K562 (cell line): ENCODE measurements around the gene CHI3L1. TPM values are rescaled to one million over a fixed set of nuclear protein-coding genes. Genes with fewer than 3 reads are reported as not detected.

Experiments used
- ATAC-seq: fragments of 200-7000 bp; cut with Tn5 transposase; 3 replicates; pipeline ENCODE4 v1.9.1; 2020; ENCODE audit warnings: moderate library complexity
- BruUV-seq: library from RNA; stranded (reverse); fragments of 400-500 nt; replicated peaks from 2 replicates; lab custom pipeline; 2021; lab: Mats Ljungman, UMichigan
- CTCF ChIA-PET: fragments of 300-600 bp; formaldehyde crosslinking; extraction: SDS; loops from one replicate; lab custom pipeline; 2021; ENCODE audit warnings: low intra/inter-chr PET ratio; lab: Yijun Ruan, JAX
- POLR2A ChIA-PET: fragments of 300-600, 350-650 bp; sonication (Branson Sonifier 250); formaldehyde crosslinking; extraction: SDS; loops from one replicate; lab custom pipeline; 2021; ENCODE audit warnings: antibody characterized with exemption, inconsistent platforms; lab: Yijun Ruan, JAX
- DNase-seq, 4 experiments: peaks; one replicate each; pipeline versions ENCODE4 v3.0.0 to v3.0.0-alpha.2; 2011 to 2018; ENCODE audit warnings: low spot score in 3 of 4, mixed read lengths in 3 of 4; ENCODE audit errors: extremely low read depth in 1 of 4
- FAIRE-seq: peaks from 2 replicates; lab custom pipeline; 2011; peaks lifted over from hg19 to GRCh38; lab: Jason Lieb, UNC
- H2AFZ ChIP-seq: 2 replicates; pipeline ENCODE4 v1.6.0; 2011; ENCODE audit warnings: low read depth, low read length, control low read depth, inconsistent platforms
- H3K27ac ChIP-seq: fragments of 200-600 bp; 3 replicates; pipeline ENCODE4 v1.8.0; 2011; ENCODE audit warnings: low read depth, mild to moderate bottlenecking, control low read depth, inconsistent platforms, low read length, moderate library complexity, mixed read lengths; ENCODE audit errors: extremely low read depth
- H3K27me3 ChIP-seq, 2 experiments: fragments of 300-600 bp in 1 of 2; 2 replicates in 1 of 2; 3 replicates in 1 of 2; pipeline versions ENCODE4 v1.6.0 to v1.8.0; 2011; ENCODE audit warnings: inconsistent platforms in 2 of 2, low read length in 2 of 2, mild to moderate bottlenecking in 1 of 2, mixed read lengths in 1 of 2, moderate library complexity in 1 of 2; ENCODE audit not compliant: control insufficient read depth in 2 of 2, insufficient read depth in 2 of 2
- H3K36me3 ChIP-seq: fragments of 300-600 bp; 3 replicates; pipeline ENCODE4 v1.8.0; 2011; ENCODE audit warnings: mild to moderate bottlenecking, low read length, inconsistent platforms; ENCODE audit not compliant: control insufficient read depth, insufficient read depth
- H3K4me1 ChIP-seq, 2 experiments: fragments of 200-600 bp in 1 of 2; replicated peaks in 1 of 2; 2 replicates in 1 of 2; 3 replicates in 1 of 2; pipeline versions ENCODE4 v1.5.1 to v1.8.0; 2011; ENCODE audit warnings: inconsistent platforms in 2 of 2, low read length in 2 of 2, mild to moderate bottlenecking in 1 of 2, mixed read lengths in 1 of 2, moderate library complexity in 1 of 2; ENCODE audit not compliant: control insufficient read depth in 2 of 2, insufficient read depth in 2 of 2
- H3K4me2 ChIP-seq: 2 replicates; pipeline ENCODE4 v1.6.1; 2011; ENCODE audit warnings: low read length, control low read depth, inconsistent platforms, mixed read lengths; ENCODE audit not compliant: insufficient read depth
- H3K4me3 ChIP-seq: fragments of 200-600 bp; sonication (generic), shearing (Covaris generic); 2 replicates; pipeline ENCODE4 v1.5.1; 2016; ENCODE audit warnings: control low read depth, inconsistent platforms
- H3K79me2 ChIP-seq: fragments of 200-600 bp; 3 replicates; pipeline ENCODE4 v1.8.0; 2011; ENCODE audit warnings: low read length, inconsistent platforms; ENCODE audit not compliant: control insufficient read depth, insufficient read depth
- H3K9ac ChIP-seq, 2 experiments: 2 replicates each; pipeline versions ENCODE4 v1.6.0 to v1.6.1; 2011; ENCODE audit warnings: low read depth in 2 of 2, low read length in 2 of 2, control low read depth in 1 of 2, inconsistent platforms in 1 of 2, mild to moderate bottlenecking in 1 of 2, mixed read lengths in 1 of 2; ENCODE audit not compliant: insufficient read depth in 1 of 2
- H3K9me1 ChIP-seq: one replicate; pipeline ENCODE4 v1.6.0; 2011; ENCODE audit warnings: inconsistent platforms, mild to moderate bottlenecking, low read length, moderate library complexity; ENCODE audit not compliant: control insufficient read depth, insufficient read depth
- H3K9me3 ChIP-seq: replicated peaks from 2 replicates; pipeline ENCODE4 v1.5.1; 2011; ENCODE audit warnings: low read depth, low read length, inconsistent platforms; ENCODE audit not compliant: control insufficient read depth, insufficient read depth
- H4K20me1 ChIP-seq: replicated peaks from 2 replicates; pipeline ENCODE4 v1.6.1; 2011; ENCODE audit warnings: low read length, inconsistent platforms, mixed read lengths; ENCODE audit not compliant: control insufficient read depth, insufficient read depth
- BCOR ChIP-seq: fragments of 450-650 bp; IDR thresholded peaks from 2 replicates; pipeline ENCODE4 v1.6.1; 2016
- CTCF ChIP-seq, 3 experiments: IDR thresholded peaks in 2 of 3; conservative IDR thresholded peaks in 1 of 3; 2 replicates each; pipeline ENCODE4 v1.5.1; 2011 to 2012; ENCODE audit warnings: low read length in 3 of 3, mild to moderate bottlenecking in 3 of 3, control low read depth in 2 of 3, improper control_type of control experiment in 1 of 3, inconsistent platforms in 1 of 3, low read depth in 1 of 3, mixed read lengths in 1 of 3, moderate library complexity in 1 of 3; ENCODE audit not compliant: insufficient read depth in 2 of 3
- ETV1 ChIP-seq: fragments of 450-650 bp; conservative IDR thresholded peaks from 2 replicates; pipeline ENCODE4 v1.6.1; 2016; ENCODE audit warnings: missing genetic modification characterization, control low read depth, low read depth, missing compliant biosample characterization
- MAZ ChIP-seq, 2 experiments: fragments of 450-650 bp in 1 of 2; sonication (generic) in 1 of 2; formaldehyde crosslinking; IDR thresholded peaks in 1 of 2; conservative IDR thresholded peaks in 1 of 2; 2 replicates each; pipeline versions ENCODE4 v1.4.0 to v1.5.0; 2020; ENCODE audit warnings: mild to moderate bottlenecking in 1 of 2, missing genetic modification reagents in 1 of 2
- RAD21 ChIP-seq, 2 experiments: fragments of 250-450 bp in 1 of 2; fragments of 450-650 bp in 1 of 2; sonication (Bioruptor Pico) in 1 of 2; formaldehyde crosslinking in 1 of 2; IDR thresholded peaks in 1 of 2; conservative IDR thresholded peaks in 1 of 2; 2 replicates each; pipeline versions ENCODE4 v1.4.0 to v1.8.0; 2020 to 2022; ENCODE audit warnings: mild to moderate bottlenecking in 2 of 2, moderate library complexity in 1 of 2
- RBM22 ChIP-seq: fragments of 200-400 bp; formaldehyde crosslinking; IDR thresholded peaks from 2 replicates; pipeline ENCODE4 v1.6.1; 2018; ENCODE audit warnings: low read length, low read depth; ENCODE audit not compliant: poor library complexity, severe bottlenecking
- SMC3 ChIP-seq: conservative IDR thresholded peaks from 2 replicates; pipeline ENCODE4 v1.6.1; 2011; ENCODE audit warnings: low read depth, low read length, improper control_type of control experiment; ENCODE audit not compliant: insufficient read depth
- SP1 ChIP-seq: sonication (generic); formaldehyde crosslinking; IDR thresholded peaks from 2 replicates; pipeline ENCODE4 v1.8.1; 2022; ENCODE audit warnings: mild to moderate bottlenecking, missing genetic modification reagents
- THRAP3 ChIP-seq: fragments of 450-650 bp; IDR thresholded peaks from 2 replicates; pipeline ENCODE4 v1.6.1; 2016; ENCODE audit warnings: mild to moderate bottlenecking, inconsistent platforms, borderline replicate concordance
- WGBS: fragments of 100-300 bp; shearing (Covaris generic); methylation state at CpG from one replicate; pipeline ENCODE4 v1.1.6; 2016; ENCODE audit warnings: low coverage, mixed read lengths; ENCODE audit not compliant: insufficient coverage; ENCODE audit errors: missing lambda C conversion rate; 5-methylcytosine and 5-hydroxymethylcytosine counted together
- in situ Hi-C: fragments of 300-500 bp; cut with MboI; formaldehyde crosslinking; loops from 4 replicates; pipeline ENCODE4 v1.15.0; 2018; ENCODE audit warnings: inconsistent platforms, mixed read lengths
- intact Hi-C: fragments of 100-400 bp; cut with micrococcal nuclease; formaldehyde crosslinking; loops from 2 replicates; pipeline ENCODE4 v1.14.2; 2022
- polyA plus RNA-seq, 8 experiments: library from polyadenylated mRNA; depleted of rRNA in 4 of 8; stranded (reverse) in 5 of 8; unstranded in 3 of 8; fragments of >200 nt; fragmentation: Nextera tagmentation in 2 of 8; fragmentation: Illumina TruSeq in 1 of 8; extraction: Ambion mirVana in 2 of 8; extraction: Trizol in 1 of 8; gene quantifications; 2 replicates each; pipeline versions ENCODE4 v1.2.1 to v1.2.3, GENCODE V29; 2011 to 2014; ENCODE audit warnings: inconsistent platforms in 1 of 8, missing spikeins in 1 of 8
- total RNA-seq, 7 experiments: library from RNA; depleted of rRNA in 6 of 7; stranded (reverse); fragments of >200 nt in 6 of 7; fragmentation: Illumina TruSeq in 2 of 7; extraction: Trizol in 2 of 7; gene quantifications; 2 replicates each; pipeline versions ENCODE4 v1.2.1 to v1.2.3, GENCODE V29; 2011 to 2021; ENCODE audit warnings: low replicate concordance in 1 of 7

Gene CHI3L1
- total and polyA plus RNA-seq, 9 of the 15 experiments (the other 6 are each of a cell fraction or from before 2014, with no cell fraction given) = not detected

DNA sequence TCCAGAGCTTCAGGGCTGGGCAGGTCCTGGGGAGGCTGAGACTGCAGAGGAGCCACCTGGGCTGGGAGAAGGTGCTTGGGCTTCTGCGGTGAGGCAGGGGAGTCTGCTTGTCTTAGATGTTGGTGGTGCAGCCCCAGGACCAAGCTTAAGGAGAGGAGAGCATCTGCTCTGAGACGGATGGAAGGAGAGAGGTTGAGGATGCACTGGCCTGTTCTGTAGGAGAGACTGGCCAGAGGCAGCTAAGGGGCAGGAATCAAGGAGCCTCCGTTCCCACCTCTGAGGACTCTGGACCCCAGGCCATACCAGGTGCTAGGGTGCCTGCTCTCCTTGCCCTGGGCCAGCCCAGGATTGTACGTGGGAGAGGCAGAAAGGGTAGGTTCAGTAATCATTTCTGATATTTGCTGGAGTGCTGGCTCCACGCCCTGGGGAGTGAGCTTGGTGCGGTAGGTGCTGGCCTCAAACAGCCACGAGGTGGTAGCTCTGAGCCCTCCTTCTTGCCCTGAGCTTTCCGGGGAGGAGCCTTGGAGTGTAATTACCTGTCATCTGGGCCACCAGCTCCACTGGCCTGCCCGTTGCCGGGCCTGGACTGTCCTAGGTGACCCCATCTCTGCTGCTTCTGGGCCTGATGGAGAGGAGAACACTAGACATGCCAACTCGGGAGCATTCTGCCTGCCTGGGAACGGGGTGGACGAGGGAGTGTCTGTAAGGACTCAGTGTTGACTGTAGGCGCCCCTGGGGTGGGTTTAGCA lies 20.1 kb downstream of the CHI3L1 start:
- Histone ChIP-seq H2AFZ (no peak overlapping the region), H3K27me3 (peaks cover 29 to 91% of the 10 kb centered on the region in 2 experiments; a peak in 4 of 5 replicates), H3K79me2 (no peaks in the 10 kb centered on the region), H3K27ac (no peak overlapping the region), H3K9me3 (no peaks in the 10 kb centered on the region), H3K36me3 (no peaks in the 10 kb centered on the region), H4K20me1 (peaks cover 19% of the 10 kb centered on the region), H3K4me1 (peaks cover 0 to 9% of the 10 kb centered on the region in 2 experiments; a peak in 1 of 5 replicates), H3K4me3 (no peak overlapping the region), H3K4me2 (no peak overlapping the region), H3K9me1 (no peaks in the 10 kb centered on the region), H3K9ac (0 out of 4 replicates have a peak overlapping the region, but pooled peaks of 1 of the 2 experiments have one; percentile 10)
- intact Hi-C loops = no loop called here
- in situ Hi-C loops = no loop called here
- 2% methylated on average over 14 of the region's 14 CpGs for WGBS
- peak; percentile 90 for FAIRE-seq
- TF ChIP-seq CTCF (IDR thresholded peaks at IDR 0.05 in 2 of 3, conservative IDR thresholded peaks at IDR 0.05 in 1 of 3; ENCODE audit: insufficient read depth in 2 of 3, low read depth in 1 of 3, low read length in 3 of 3) = peak; percentile 54 to 64 (median 63)
- TF ChIP-seq SP1 = no peak
- 0 out of 2 replicates have a peak, but pooled peaks have one; percentile 19 for TF ChIP-seq SMC3
- 0 out of 2 replicates have a peak, but pooled peaks have one; percentile 30 for TF ChIP-seq ETV1 (tag)
- TF ChIP-seq MAZ (CRISPR knock-in tag; conservative IDR thresholded peaks at IDR 0.05 in 1 of 2, IDR thresholded peaks at IDR 0.05 in 1 of 2) = 0 out of 4 replicates have a peak, but pooled peaks of 1 of the 2 experiments have one; percentile 17
- no peak for TF ChIP-seq RBM22
- no peak for TF ChIP-seq BCOR
- peak in 1 of 2 experiments; percentile 55; a peak in 3 of 4 replicates for TF ChIP-seq RAD21 (CRISPR knock-in tag; conservative IDR thresholded peaks at IDR 0.05 in 1 of 2, IDR thresholded peaks at IDR 0.05 in 1 of 2)
- no peak for TF ChIP-seq THRAP3
- peak; percentile 94 for ATAC-seq
- BruUV-seq = no TSS peak
- ChIA-PET CTCF (interaction anchor here (0.7 to 1.4 kb wide), 2 partner anchors 50 to 103 kb away, joined by 3 to 10 read pairs; no protein-coding TSS in a partner anchor), POLR2A (interaction anchor here (0.7 to 1.5 kb wide), 2 partner anchors 114 to 1065 kb away, joined by 3 read pairs; no protein-coding TSS in a partner anchor)
- DNase-seq = peak; percentile 59 to 68 (median 65)
